D721Med (cell line): ENCODE data around the gene KCNK10.

Source experiments
- DNase-seq: peaks from one replicate; pipeline ENCODE4 v3.0.0; 2011; ENCODE audit warnings: low spot score; ENCODE audit not compliant: insufficient read length
- FAIRE-seq: peaks from 2 replicates; lab custom pipeline; 2011; peaks lifted over from hg19 to GRCh38; lab: Jason Lieb, UNC
- TF ChIP-seq, protein P1 (sequence below): IDR thresholded peaks from 2 replicates; pipeline ENCODE4 v1.5.1; 2012; ENCODE audit warnings: mild to moderate bottlenecking, control low read depth; ENCODE audit not compliant: insufficient read depth; ENCODE audit errors: missing control alignments

KCNK10 gene

GRCh38 chr14:88218119-88218915 lies 104.8 kb downstream of the KCNK10 start:
- no peak for DNase-seq
- TF ChIP-seq, protein P1, sequence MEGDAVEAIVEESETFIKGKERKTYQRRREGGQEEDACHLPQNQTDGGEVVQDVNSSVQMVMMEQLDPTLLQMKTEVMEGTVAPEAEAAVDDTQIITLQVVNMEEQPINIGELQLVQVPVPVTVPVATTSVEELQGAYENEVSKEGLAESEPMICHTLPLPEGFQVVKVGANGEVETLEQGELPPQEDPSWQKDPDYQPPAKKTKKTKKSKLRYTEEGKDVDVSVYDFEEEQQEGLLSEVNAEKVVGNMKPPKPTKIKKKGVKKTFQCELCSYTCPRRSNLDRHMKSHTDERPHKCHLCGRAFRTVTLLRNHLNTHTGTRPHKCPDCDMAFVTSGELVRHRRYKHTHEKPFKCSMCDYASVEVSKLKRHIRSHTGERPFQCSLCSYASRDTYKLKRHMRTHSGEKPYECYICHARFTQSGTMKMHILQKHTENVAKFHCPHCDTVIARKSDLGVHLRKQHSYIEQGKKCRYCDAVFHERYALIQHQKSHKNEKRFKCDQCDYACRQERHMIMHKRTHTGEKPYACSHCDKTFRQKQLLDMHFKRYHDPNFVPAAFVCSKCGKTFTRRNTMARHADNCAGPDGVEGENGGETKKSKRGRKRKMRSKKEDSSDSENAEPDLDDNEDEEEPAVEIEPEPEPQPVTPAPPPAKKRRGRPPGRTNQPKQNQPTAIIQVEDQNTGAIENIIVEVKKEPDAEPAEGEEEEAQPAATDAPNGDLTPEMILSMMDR = no peak
- no peak for FAIRE-seq

GRCh38 chr14:88212691-88213090 lies 110.4 kb downstream of the KCNK10 start:
- no peak for DNase-seq
- TF ChIP-seq, protein P1 = no peak
- FAIRE-seq = no peak

GRCh38 chr14:88210426-88210825 lies 112.6 kb downstream of the KCNK10 start:
- TF ChIP-seq, protein P1 = no peak
- no peak for FAIRE-seq
- DNase-seq = no peak

- FAIRE-seq = no peak
- no peak for DNase-seq
- TF ChIP-seq, protein P1 = no peak
Observed at GRCh38 chr14:88209273-88209672, 113.8 kb downstream of the KCNK10 start.

GRCh38 chr14:88208858-88209257 lies 114.2 kb downstream of the KCNK10 start:
- FAIRE-seq = no peak
- DNase-seq = no peak
- TF ChIP-seq, protein P1 = no peak

GRCh38 chr14:88204221-88204620 lies 118.8 kb downstream of the KCNK10 start:
- DNase-seq (no peak), FAIRE-seq (no peak)
- TF ChIP-seq, protein P1 = no peak

- no peak for FAIRE-seq
- no peak for DNase-seq
- TF ChIP-seq, protein P1 = no peak
Observed at GRCh38 chr14:88203291-88203690, 119.8 kb downstream of the KCNK10 start.
